ENCODE results near the gene ATP11C.
A peak's percentile ranks its signal among the peaks of the same experiment; 100 is the strongest.
"Not testable (repeated sequence)": the region's sequence is repeated elsewhere in the genome, so short reads cannot be mapped to it uniquely, and the experiment has no call there.

Gene ATP11C

DNA sequence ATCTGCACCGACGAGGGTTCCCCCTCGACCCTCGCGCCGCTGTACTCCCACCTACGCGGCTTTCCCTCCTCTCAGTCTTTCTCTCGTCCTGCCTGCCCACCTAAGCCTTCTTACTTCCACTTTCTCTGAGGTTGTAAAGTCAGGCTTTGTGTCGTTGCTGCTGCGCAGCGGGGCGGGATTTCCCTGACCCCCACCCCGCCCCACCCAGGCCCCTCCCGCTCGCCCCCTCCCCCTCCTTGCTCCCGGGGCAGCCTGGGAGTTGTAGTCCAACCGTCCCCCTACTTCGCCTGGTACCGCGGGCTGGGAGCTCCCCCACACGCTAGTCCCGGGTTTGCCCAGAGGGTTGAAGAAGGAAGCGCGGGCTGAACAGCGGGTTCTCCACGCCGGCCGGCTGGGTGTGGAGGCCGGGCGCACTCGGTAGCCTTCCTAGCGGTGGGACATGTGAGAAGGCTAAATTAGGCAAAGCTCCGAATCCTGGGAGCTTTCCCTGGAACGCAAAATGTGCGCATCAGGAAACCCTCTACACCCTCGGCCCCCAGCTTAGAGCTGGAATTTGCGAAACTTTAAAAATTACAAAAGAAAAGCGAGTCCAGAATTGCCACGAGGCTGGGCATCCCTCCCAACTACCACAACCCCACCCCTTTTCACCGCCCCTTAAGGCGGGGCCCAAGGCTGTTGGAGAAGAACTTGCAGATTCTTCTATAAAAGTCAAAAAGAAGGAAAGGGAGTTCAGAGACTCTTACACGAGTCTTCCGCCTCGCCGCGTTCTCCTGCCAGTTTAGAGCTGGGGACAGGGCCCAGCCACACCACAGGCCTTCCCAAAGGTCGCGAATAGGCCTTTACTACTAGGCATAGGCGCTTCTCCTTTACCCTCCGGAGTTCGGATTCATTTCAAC lies at the start of gene ATP11C:
ATP11C (minus strand) TSS at position 153 of the 896 bp plus-strand sequence. CDS start 1,011 bp downstream, outside the sequence.
- DNase-seq: peak; percentile 82

DNA sequence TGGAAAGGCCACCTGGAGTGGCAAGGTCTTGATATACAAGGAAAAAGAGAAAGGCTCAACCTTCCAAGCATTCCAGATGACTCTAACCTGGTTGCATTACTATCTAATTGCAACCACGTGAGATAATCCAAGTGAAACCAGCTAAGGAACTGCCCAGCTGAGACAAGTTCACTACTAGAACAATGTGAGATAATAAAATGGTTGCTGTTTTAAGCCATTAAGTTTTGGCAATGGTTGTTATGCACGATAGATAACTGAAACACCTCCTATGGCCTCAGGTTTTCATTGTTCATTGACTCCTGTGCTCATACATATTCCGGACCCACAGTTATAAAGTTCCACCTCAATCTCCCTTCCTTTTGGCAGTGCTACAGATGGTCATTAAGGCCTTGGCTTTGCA lies 41.6 kb upstream of the ATP11C start:
- no peak for DNase-seq

DNA sequence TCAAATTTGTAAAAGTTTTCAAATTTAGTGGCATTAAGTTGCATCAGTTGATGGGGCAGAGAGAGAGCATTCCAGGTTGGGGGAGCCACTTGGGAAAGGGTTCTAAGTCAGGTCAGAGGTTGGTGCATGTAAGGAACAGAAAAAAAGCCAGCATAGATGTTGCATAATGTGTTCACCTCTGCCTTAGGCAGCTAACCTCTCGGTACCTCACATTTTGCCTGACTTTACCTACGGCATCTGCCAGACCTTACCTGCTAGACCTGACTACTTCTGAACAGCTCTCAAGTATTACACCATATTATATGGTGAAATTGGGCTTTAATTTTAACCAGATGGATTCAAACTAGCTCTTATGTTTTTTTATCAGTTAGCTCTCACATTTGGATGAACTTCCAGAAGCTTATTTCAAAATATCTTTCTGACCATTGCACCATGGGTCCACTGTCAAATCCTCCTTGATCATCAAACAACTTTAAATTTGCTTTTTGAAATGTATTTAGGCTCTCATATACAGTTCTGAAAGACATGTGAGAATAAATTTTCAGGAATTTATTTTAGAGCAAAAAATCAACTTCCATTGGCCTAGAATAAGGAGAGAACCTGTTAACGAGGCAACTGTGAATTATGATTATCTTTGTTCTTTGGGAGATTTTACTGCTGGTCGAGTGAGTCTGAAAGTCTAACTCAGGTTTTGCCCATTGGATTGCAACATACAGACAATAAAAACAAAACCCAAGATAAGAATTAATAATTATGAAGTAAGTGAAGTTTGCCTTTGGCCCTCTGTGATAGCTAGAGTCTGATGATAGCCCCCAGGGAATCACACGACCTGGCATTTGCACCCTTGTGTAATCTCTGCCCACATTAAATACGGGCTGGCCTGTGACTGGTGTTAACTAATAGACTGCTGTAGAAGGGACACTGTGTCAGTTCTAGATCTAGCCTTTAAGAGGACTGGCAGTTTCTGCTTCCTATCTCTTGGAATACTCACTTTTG lies 40.1 kb upstream of the ATP11C start:
- no peak for DNase-seq

DNA sequence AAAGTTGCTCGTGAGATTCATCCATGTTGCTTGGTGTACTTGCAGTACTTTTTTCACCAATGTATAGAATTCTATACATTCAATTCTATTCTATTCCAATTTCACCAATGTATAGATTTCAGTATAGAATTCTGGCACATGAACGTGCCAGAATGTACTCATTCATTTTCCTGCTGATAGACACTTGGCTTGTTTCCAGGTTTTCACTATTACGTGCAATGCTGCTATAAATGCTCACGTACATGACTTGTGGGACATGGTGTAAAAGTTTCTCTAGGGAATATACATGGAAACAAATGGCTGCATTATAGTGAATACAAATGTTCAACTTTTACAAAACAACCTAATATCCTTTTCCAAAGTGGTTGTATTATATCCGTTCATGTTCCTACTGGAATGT lies 39.3 kb upstream of the ATP11C start:
- DNase-seq: no peak

DNA sequence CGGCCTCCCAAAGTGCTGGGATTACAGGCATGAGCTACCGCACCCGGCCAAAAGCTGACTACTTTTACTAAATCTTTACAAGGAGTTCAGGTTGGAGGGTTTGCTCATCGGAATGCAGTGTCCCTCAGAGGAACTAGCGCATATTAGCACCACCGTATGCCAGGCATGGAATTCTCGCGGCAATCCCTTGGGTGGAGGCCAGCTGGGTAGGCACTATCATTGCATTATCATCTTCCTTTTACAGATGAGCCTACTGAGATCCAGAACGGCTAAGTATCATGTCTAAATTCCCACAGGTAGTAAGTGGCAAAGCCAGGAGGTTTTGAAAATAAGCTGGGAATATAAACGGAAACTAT lies 38.5 kb upstream of the ATP11C start:
- no peak for DNase-seq

DNA sequence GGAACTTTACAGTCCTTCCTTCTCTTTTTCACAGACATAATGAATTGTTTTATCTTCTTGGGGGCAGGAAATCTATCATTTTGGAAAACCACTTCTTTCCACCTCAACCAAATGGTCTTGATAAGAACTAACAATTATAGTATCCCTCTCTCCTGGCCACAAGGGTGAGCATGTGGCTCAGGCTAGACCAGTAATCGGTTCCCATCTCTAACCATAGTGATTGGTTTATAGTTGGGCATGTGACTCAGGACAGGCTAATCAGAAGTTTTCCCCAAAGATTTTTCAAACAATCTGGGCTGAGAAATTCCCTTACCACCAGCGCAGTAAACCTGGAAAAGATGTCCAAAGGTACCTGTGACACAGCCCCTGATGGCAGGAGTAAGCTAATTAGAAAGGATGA lies 36.4 kb upstream of the ATP11C start:
- DNase-seq: no peak

DNA sequence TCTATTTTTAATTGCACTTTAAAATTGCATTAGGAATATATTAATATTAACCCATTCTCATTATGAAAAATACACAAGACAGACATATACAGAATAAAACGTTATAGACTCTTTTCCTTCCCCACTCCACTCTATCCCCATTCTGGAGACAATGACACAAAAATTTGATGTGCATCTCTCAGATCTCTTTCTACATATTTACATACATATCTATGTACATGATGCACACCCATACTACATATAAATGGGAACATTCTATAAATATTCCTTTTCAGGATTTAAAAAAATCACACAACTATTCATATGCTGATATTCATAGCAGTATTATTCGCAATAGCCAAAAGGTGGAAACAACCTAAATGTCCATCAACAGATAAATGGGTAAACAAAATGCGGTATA lies 34.9 kb upstream of the ATP11C start:
- no peak for DNase-seq

DNA sequence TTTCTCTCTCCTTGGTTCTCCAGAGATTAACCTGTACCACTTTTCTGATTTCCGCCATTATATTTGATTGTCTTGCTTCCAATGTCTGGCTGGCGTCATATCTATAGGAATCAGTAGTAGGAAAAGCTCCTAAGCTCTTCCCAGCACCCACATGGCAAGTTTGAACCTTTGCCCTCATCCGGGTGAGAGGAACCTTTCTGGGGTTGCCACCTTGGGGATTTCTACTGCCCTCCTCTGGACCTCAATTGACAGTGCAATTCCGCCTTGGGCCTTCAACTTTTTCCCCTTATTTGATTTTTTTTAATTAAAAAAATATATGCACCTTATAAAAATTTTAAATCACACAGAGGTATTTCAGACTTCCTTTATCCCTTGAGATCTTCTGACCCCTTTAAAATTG lies 34.4 kb upstream of the ATP11C start:
- no peak for DNase-seq

DNA sequence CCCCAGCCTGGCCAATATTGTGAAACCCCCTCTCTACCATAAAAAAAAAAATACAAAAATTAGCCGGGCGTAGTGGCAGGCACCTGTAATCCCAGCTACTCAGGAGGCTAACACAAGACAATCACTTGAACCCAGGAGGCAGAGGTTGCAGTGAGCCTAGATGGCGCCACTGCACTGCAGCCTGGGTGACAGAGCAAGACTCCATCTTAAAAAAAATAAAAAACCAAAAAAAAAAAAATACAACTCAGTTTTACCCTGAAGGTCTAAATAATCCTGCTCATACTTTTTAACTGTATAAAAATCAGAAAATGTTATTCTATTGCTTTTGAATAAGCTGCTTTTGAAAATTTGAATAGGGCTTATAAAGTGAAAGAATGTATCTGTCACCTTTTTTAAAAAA lies 33.3 kb upstream of the ATP11C start:
- DNase-seq: not testable (repeated sequence)

DNA sequence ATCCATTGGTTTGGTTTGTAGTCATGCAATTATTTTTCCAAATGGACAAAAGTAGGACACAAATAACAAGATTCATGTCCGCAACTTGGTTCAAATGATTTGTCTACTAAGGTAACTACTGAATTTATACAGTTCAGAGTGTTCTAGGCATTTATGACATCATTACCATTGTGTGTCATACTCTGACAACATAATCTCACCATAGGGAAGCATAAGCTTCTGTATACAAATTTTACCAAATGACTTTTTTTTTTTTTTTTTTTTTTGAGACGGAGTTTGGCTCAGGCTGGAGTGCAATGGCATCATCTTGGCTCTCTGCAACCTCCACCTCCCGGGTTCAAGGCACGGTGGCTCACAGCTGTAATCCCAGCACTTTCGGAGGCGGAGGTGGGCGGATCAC lies 32.6 kb upstream of the ATP11C start, which contains the start of gene CXorf66:
CXorf66 (minus strand) TSS at position 101 of the 400 bp plus-strand sequence; CDS start at position 76, 25 bp downstream.
- DNase-seq: no peak

DNA sequence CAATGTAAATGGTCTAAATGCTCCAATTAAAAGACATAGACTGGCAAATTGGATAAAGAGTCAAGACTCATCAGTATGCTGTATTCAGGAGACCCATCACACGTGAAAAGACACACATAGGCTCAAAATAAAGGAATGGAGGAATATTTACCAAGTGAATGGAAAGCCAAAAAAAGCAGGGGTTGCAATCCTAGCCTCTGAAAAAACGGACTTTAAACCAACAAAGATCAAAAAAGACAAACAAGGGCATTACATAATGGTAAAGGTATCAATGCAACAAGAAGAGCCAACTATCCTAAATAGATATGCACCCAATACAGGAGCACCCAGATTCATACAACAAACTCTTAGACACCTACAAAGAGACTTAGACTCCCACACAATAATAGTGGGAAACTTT lies 28.2 kb upstream of the ATP11C start:
- DNase-seq: not testable (repeated sequence)

DNA sequence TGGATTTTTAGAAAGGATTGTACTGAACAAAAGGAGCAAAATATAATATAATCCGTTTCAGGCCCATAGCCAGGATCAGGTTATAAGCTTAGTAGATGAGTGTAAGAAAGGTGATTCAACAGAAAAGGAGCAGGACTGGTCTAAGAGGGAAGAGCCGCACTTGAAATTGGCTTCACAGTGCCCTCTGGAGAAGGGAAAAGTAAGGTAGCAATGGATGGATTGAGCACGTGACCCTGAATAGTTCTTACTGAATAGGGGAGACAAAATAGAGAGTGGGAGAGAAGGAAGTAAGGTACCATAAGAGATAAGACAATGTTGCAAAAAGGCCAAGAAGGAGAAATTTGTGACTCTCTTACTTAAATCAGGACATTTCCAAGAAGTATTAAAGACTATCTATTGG lies 16.9 kb upstream of the ATP11C start:
- DNase-seq: no peak

DNA sequence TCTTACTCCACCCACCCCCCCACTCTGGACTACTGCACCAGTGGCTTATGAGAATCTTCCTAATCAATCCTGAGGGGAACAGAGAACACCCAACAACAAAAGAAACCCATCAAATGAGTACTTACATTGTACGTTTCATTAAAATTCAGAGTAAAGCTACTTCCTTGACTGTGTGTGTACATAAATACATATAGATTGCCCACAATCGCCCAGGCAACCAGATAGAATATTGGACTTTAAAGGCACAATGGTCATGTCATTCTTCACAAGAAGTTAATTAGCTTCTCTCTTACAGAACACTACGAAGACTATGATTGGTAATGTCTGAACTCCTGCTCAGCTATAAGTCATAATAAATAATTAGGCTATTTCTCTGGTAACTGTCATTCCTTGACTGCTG lies 12.2 kb upstream of the ATP11C start:
- no peak for DNase-seq

DNA sequence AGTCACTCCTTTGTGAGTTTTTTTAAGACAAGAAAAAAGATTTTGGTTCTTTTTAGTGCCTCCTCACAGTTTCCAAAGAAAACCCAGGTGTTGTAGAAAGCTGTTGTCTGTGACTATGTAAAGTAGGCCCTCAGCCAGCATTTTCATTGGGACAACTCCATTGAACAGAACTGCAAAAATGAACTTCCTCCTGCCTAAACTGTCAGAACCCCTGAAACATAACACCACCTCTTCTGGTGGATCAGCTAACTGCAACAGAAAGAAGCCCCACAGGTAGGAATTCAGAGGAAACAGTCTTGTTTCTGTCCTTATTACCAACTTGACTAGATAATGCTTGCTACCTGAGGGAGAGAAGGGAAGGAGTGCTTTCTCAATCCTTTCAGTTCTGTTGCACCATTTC lies 3.4 kb upstream of the ATP11C start:
- no peak for DNase-seq

DNA sequence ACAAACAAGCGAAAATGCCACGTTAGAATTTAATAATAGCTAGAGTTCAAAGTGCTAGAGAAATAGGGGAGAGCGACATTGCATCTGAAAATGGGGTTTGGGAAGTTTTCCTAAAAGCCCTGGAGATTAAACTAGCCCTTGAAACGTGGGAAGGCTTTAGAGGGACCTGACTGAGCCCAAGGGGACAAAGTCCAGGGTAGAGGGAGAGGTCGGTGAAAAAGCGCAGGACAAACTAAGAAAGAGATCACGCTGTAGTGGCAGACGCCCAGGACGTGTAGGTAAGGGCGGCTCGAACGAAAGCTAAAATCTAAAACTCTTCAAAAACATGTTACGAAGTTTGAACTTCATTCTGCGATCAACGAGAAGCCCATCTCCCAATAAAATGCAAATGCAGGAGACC lies 1.1 kb upstream of the ATP11C start:
- no peak for DNase-seq

DNA sequence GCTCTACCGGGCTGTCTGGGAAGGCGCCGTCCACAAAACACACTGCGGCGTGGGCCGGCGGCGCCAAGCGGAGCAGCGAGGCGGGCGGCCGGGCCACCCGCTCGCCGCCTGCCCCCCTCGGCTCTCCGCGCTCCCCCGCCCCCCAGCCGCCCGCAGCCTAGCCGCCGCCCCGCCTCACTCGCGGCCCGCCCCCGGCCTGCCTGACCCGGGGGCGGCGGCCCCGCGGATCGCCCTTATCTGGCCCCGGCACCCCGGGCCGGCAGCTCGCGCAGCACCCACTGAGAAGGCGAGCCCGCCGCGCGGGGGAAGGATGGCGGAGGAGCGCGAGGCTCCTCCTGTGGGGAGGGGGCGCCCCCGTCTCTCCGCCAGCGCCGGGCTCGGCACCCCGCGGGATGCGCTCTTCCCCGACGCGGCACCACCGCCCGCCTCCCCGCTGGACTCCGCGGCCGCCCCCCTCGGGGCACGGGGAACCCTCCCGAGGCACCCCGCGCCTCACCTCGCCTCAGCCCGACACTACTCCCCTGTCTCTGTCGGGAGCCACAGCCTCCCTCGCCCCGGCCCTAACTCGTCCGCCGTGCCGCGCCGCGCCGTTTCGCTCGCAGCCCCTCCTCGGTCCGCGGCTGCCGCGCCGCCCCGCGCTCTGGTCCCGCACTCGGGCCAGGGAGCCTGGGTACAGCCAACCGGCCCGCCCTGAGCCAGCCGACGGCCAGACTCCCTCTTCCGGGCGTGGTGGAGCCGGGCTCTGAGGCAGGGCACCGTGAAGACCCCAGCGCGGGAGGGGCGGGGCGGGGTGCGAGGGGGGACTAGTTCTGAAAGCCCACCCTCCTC lies 566 bp downstream of the ATP11C start:
- peak; percentile 13 for DNase-seq

DNA sequence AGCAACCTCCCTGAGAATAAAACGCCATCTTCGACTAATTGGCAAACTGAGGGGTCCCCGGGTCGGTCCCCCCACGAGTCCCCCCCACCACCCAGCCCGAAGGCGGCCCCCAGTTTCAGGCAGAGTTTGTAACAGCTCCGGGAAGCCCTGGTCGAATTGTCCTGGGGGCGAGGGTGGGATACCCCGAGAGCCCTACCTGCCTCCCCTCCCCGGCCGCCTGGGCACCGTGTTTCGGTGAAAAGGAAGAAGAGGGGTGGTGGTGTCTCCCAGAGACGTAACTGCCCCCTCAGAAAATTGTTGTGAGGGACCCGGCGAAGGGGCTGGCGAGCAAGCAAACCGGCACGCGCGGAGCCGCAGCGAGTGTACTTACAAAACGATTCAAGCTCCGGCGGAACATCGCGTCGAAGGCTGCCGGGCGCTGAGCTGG lies 1.2 kb downstream of the ATP11C start:
- no peak for DNase-seq

DNA sequence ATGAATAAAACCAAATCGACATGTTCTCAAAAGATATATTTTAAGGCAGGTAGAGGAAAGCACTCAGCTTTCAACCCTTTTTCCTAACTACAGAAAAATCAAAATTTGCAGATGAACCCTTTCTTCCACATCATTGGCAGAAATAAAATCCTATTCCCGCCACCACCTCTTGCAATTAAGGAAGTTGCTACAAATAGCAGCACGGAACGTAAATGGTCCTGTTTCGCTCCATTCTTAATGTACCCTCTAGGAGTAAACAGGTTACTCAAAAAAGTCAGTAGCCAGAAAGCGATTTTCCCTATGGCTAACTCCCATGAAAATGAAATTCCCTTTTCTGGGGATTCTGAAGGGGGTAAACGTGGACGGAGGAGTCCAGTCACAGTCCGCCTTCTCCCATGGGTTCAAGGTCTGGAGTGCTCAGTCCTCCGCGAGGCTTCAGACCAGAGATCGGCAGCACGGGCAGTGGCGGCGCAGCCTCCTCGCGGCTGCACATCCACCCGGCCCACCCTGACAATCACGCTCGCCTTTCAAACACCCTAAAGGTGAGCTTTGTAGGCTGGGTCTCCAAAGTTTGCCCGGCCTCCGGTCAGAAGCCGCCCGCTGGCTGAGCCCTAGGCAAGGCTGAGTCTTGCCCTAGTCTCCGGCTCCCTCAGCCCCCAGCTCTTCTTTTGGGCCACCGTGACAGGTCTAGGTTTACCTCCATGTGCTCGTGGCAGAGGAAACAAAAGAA lies 1.8 kb downstream of the ATP11C start:
- DNase-seq: no peak

DNA sequence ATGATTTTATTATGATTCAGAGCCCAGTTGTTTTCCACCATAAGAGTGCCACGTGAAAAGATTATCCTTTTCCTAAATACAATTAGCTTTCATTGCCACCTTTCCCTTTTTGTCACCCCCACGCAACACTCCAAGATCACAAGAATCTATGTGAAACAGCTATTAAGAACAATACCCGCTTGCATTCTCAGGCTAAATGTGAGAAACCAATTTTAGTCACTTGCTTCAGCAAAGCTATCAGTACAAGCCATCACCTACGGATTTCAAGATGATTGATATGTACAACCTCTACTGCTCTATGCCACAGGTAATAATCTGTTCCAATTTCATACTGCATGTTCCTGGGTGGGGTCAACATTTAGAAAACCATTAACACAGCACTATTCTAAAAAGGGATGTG lies 2.5 kb downstream of the ATP11C start:
- no peak for DNase-seq

DNA sequence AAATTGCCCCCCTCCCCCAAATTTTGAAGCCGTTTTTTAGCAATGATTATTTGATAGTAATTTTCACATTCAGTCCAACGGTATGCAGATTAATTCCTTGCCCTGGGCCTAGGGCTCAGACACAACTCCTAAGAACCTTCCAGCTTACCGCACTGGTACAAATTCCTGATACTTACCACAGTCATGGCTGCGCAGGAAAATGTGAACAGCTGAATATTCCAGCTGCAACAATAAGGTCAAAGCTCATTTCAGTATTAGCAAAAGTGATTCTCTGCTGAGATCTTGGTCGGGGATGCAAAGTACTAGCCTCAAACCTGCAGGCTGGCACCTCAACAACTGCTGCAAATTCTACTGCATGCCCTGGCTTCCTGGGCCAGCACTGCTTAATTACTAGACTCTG lies 3.0 kb downstream of the ATP11C start:
- no peak for DNase-seq

DNA sequence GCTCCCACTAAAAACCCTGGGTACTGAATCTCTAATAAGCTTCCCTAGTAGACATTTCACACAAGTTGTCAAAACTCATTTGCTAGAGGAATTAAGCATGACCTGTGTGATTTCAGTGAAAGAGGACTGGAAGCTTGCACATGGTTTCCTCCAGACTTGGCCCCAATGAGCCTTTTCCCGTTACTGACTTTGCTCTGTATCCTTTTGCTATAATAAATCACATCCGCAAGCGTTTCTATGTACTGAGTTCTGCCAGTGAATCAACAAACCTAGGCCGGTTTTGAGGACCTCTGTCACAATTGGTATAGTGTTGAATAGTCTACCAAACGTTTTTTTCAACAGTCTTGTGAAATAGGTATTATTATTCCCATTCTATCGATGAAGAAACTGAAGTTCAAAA lies 8.2 kb downstream of the ATP11C start:
- no peak for DNase-seq
